OCI-M1 (cell line): Measurements from ENCODE around the gene HERPUD2.
"Not testable (repeated sequence)": the region's sequence is repeated elsewhere in the genome, so short reads cannot be mapped to it uniquely, and the experiment has no call there.

ENCODE experiments used
- DNase-seq: peaks from one replicate; lab custom pipeline; 2025; lab: John Stamatoyannopoulos, UW

The HERPUD2 gene

GRCh38 chr7:35677582-35678356, 17.2 kb downstream of the HERPUD2 start:
- peak; percentile 43 for DNase-seq

GRCh38 chr7:35676211-35676610, 18.7 kb downstream of the HERPUD2 start:
- DNase-seq: peak; percentile 62

- DNase-seq: no peak
These were observed 23.9 kb downstream of the HERPUD2 start for GRCh38 chr7:35670856-35671569.

GRCh38 chr7:35660411-35660810, 34.5 kb downstream of the HERPUD2 start:
- not testable (repeated sequence) for DNase-seq

- DNase-seq: no peak
These were observed 36.2 kb downstream of the HERPUD2 start for GRCh38 chr7:35658606-35659201.

GRCh38 chr7:35657125-35657524, 37.8 kb downstream of the HERPUD2 start:
- DNase-seq: no peak

GRCh38 chr7:35654558-35654957, 40.4 kb downstream of the HERPUD2 start:
- not testable (repeated sequence) for DNase-seq

GRCh38 chr7:35652124-35652523, 42.8 kb downstream of the HERPUD2 start:
- no peak for DNase-seq

DNA sequence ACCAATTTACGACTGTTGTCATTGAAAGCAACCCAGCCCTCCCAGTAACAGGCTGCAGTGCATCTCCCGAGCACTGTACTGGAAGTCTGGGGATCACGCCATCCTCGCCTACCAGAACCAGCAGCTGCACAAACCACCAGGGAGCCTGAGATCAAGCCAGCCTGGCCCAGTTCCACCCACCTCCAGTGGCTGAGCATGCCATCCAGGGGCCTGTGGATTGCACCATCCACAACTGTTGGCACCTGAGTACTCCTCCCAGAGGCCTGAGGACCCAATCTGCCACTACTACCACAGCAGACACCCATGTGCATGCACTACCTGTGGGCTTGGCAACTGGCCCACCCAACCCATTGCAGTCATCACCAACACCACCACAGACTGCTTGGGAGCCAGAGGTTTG, 44.2 kb downstream of the HERPUD2 start:
- no peak for DNase-seq

DNA sequence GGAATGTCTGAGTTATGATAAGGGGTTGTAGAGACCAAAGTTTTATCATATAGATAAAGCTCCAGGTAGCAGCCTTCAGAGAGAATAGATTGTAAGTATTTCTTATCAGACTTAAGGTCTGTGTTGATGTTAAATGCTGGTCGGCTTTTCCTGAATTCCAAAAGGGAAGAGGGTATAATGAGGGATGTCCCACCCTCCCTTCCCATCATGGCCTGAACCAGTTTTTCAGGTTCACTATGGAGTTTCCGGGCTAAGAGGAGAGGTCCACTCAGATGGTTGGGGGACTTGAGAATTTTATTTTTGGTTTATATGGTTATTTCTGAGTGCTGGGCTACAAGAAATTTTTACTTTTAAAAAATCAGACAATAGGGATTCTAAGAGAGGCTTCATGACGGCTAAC, 45.2 kb downstream of the HERPUD2 start:
- no peak for DNase-seq

DNA sequence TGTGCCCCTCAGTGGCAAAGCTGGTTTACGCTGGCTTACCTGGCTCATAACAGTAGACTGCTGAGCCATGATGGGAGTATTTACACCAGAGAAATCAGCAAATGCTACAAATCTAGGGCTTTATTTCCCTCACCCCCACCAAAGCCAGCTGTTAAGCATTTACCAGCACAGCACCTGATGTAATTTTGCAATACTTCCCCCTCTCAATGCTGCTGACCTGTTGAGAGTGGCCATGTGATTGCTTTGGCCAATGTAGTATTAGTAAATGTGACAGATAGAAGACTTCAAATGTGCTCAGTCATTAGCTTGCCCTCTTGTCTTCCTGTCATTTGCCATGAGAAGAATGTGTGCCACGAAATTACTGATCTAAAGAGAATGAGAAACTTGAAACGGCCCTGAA, 46.6 kb downstream of the HERPUD2 start:
- peak; percentile 32 for DNase-seq

- DNase-seq: peak; percentile 5
These were observed 47.8 kb downstream of the HERPUD2 start for GRCh38 chr7:35647171-35647574.

- no peak for DNase-seq
These were observed 48.5 kb downstream of the HERPUD2 start for GRCh38 chr7:35646289-35647023.

GRCh38 chr7:35645691-35646090, 49.2 kb downstream of the HERPUD2 start:
- DNase-seq: no peak

DNA sequence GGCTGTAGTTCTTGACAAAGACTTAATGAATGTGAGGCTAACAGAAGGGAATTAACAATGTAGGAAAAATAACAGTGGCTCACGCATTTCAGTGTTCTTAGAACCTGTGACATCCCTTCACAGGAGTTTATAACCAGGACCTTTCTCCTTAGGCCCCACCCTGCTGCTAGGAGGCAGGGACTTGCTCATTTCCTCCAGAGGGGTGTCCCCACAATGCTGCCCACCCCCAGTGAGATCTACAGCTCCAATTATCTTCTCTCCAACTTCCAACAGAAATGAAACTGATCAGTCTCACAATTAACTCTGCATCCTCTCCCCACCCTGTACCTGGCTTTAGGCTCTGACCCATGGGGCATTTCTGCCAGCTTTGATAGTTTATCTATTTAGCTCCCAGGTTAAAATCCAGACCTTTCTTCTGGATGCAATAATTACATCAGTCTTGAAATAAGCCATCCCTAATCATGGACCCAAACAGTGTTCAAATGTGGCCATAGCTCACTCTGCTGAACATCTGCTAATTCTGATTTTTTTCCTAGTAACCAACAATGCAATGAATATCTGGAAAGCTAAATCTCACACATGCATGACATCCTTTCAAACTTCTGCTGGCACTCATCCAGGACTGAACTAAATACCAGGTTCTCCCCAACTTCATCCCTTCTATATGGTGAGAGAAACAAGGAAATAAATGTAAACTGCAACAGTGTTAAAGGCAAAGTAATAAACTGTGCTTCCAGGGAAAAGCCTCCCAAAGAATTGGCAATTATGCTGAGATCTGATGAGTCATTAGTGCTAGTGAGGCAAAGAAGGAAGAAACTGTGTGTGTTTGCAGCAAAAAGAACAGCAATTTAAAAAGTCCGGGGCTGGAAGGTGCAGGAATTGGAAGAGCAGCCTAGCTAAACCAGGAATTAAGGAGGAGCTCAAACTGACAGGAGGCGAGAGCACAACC, 64.6 kb downstream of the HERPUD2 start:
- no peak for DNase-seq

GRCh38 chr7:35624299-35625186, 70.4 kb downstream of the HERPUD2 start:
- DNase-seq: peak; percentile 61

DNA sequence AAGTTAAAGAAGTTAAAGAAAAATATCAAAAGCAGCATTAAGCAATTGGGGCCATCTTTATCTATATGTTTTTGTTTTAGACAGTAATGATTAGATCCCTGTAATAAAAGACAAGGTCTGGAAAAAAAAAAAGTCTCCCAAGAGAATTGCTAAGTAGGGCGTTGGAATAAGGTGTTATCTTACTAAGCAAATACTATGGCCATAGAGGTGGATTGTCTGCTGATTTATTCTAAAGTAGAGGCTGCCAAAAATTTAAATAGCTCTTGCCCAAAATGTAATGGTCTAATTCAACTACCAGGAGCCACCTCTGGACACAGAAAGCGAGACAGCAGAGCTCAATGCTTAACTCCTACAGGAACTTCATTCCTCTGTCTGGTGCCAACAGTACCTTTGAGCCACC, 71.6 kb downstream of the HERPUD2 start:
- DNase-seq: no peak

GRCh38 chr7:35619863-35620262, 75.1 kb downstream of the HERPUD2 start:
- no peak for DNase-seq

DNA sequence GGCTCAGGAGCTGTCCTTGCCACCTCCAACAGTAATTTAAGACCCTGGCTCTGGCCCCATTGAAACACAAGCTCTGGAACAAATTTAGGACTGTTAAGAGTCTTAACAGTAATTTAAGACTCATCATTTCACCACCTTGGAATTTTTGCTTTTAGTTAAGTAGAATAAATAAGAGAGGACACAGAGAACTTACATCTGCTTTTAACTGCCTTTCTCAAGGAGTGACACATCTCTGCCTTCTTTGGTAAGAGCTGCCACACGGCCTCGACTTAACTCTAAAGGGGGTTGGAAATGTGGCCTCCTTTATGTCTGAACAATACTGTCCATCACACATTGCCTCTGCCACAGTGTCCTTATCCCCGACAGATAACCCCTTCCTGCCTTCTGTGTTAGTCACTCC, 77.9 kb downstream of the HERPUD2 start:
- DNase-seq: no peak

- no peak for DNase-seq
These were observed 81.8 kb downstream of the HERPUD2 start for GRCh38 chr7:35613150-35613549.
